ENCODE results near the gene EIF3D.

EIF3D gene

GRCh38 chr22:36467042-36467810 lies 61.7 kb downstream of the EIF3D start:
- H3K36me3 ChIP-seq (ENCODE audit: control insufficient read depth in 2 of 2, insufficient read depth in 1 of 2, low read length in 2 of 2): peaks cover 11 to 51% of the 10 kb centered on the region in 2 experiments; a peak in 2 of 3 replicates
- no peak overlapping the region for H3K4me3 ChIP-seq (ENCODE audit: low read depth, low read length)
- ChIA-PET POLR2A (interaction anchor here (0.6 to 3.3 kb wide), 15 partner anchors 11 to 139 kb away, joined by 3 to 23 read pairs (median 6); partner anchors contain the start of genes MYH9 and TXN2), CTCF (interaction anchor here (0.6 to 7.3 kb wide), 10 partner anchors 11 to 213 kb away, joined by 3 to 132 read pairs (median 5); no protein-coding TSS in a partner anchor)
- no peaks in the 10 kb centered on the region for H3K9me3 ChIP-seq (ENCODE audit: control insufficient read depth, insufficient read depth, low read depth, low read length)
- peak overlapping the region; percentile 69 for H3K27ac ChIP-seq (ENCODE audit: extremely low read depth, low read depth, low read length)
- H3K4me1 ChIP-seq (ENCODE audit: control insufficient read depth, insufficient read depth, low read length): peaks cover 18% of the 10 kb centered on the region
- TF ChIP-seq ZNF777 (tag by site-specific recombination; IDR thresholded peaks at IDR 0.05; ENCODE audit: borderline replicate concordance) (no peak), ZNF747 (tag by site-specific recombination; IDR thresholded peaks at IDR 0.05) (no peak), GLIS2 (tag by site-specific recombination; IDR thresholded peaks at IDR 0.05) (no peak; the same call in 1 of the 2 replicates), ZNF692 (tag by site-specific recombination; IDR thresholded peaks at IDR 0.05) (peak; percentile 65; the same call in 1 of the 2 replicates), ZNF311 (tag by site-specific recombination; IDR thresholded peaks at IDR 0.05; ENCODE audit: borderline replicate concordance) (no peak), GLI4 (tag by site-specific recombination; IDR thresholded peaks at IDR 0.05) (no peak), ZXDB (tag by site-specific recombination; IDR thresholded peaks at IDR 0.05) (no peak), ZNF26 (tag by site-specific recombination; IDR thresholded peaks at IDR 0.05) (no peak), ZNF701 (tag by site-specific recombination; IDR thresholded peaks at IDR 0.05) (no peak), ZBTB17 (tag by site-specific recombination; IDR thresholded peaks at IDR 0.05) (peak; percentile 32; the same call in 1 of the 2 replicates), ZNF280D (tag by site-specific recombination; IDR thresholded peaks at IDR 0.05) (no peak), ZFP3 (tag by site-specific recombination; IDR thresholded peaks at IDR 0.05; ENCODE audit: low read depth) (no peak), ZNF488 (tag by site-specific recombination; IDR thresholded peaks at IDR 0.05) (no peak), ZNF529 (tag by site-specific recombination; IDR thresholded peaks at IDR 0.05; ENCODE audit: insufficient replicate concordance) (no peak), OSR2 (tag by site-specific recombination; IDR thresholded peaks at IDR 0.05) (peak; percentile 89), ZNF292 (tag by site-specific recombination; IDR thresholded peaks at IDR 0.05; ENCODE audit: borderline replicate concordance, low read depth) (no peak), ZNF19 (tag by site-specific recombination; IDR thresholded peaks at IDR 0.05; ENCODE audit: low read depth) (no peak), ZNF48 (tag by site-specific recombination; IDR thresholded peaks at IDR 0.05) (no peak), ZSCAN5A (tag by site-specific recombination; IDR thresholded peaks at IDR 0.05) (no peak), ZNF133 (tag by site-specific recombination; IDR thresholded peaks at IDR 0.05) (no peak), BCL6B (tag by site-specific recombination; IDR thresholded peaks at IDR 0.05) (no peak), ZNF596 (tag by site-specific recombination; IDR thresholded peaks at IDR 0.05) (no peak), ZNF645 (tag by site-specific recombination; IDR thresholded peaks at IDR 0.05) (no peak), PBX3 (CRISPR knock-in tag; IDR thresholded peaks at IDR 0.05) (no peak), ZFP69B (tag by site-specific recombination; IDR thresholded peaks at IDR 0.05) (peak; percentile 54; the same call in 1 of the 2 replicates)
